K562 (cell line): ENCODE measurements around the gene CD52. TPM values are rescaled to one million over a fixed set of nuclear protein-coding genes. Genes with fewer than 3 reads are reported as not detected.

Experiments used
- ATAC-seq: fragments of 200-7000 bp; cut with Tn5 transposase; 3 replicates; pipeline ENCODE4 v1.9.1; 2020; ENCODE audit warnings: moderate library complexity
- BruUV-seq: library from RNA; stranded (reverse); fragments of 400-500 nt; replicated peaks from 2 replicates; lab custom pipeline; 2021; lab: Mats Ljungman, UMichigan
- CTCF ChIA-PET: fragments of 300-600 bp; formaldehyde crosslinking; extraction: SDS; loops from one replicate; lab custom pipeline; 2021; ENCODE audit warnings: low intra/inter-chr PET ratio; lab: Yijun Ruan, JAX
- POLR2A ChIA-PET: fragments of 300-600, 350-650 bp; sonication (Branson Sonifier 250); formaldehyde crosslinking; extraction: SDS; loops from one replicate; lab custom pipeline; 2021; ENCODE audit warnings: antibody characterized with exemption, inconsistent platforms; lab: Yijun Ruan, JAX
- DNase-seq, 4 experiments: peaks; one replicate each; pipeline versions ENCODE4 v3.0.0 to v3.0.0-alpha.2; 2011 to 2018; ENCODE audit warnings: low spot score in 3 of 4, mixed read lengths in 3 of 4; ENCODE audit errors: extremely low read depth in 1 of 4
- FAIRE-seq: peaks from 2 replicates; lab custom pipeline; 2011; peaks lifted over from hg19 to GRCh38; lab: Jason Lieb, UNC
- H2AFZ ChIP-seq: 2 replicates; pipeline ENCODE4 v1.6.0; 2011; ENCODE audit warnings: low read depth, low read length, control low read depth, inconsistent platforms
- H3K27ac ChIP-seq: fragments of 200-600 bp; 3 replicates; pipeline ENCODE4 v1.8.0; 2011; ENCODE audit warnings: low read depth, mild to moderate bottlenecking, control low read depth, inconsistent platforms, low read length, moderate library complexity, mixed read lengths; ENCODE audit errors: extremely low read depth
- H3K27me3 ChIP-seq, 2 experiments: fragments of 300-600 bp in 1 of 2; 2 replicates in 1 of 2; 3 replicates in 1 of 2; pipeline versions ENCODE4 v1.6.0 to v1.8.0; 2011; ENCODE audit warnings: inconsistent platforms in 2 of 2, low read length in 2 of 2, mild to moderate bottlenecking in 1 of 2, mixed read lengths in 1 of 2, moderate library complexity in 1 of 2; ENCODE audit not compliant: control insufficient read depth in 2 of 2, insufficient read depth in 2 of 2
- H3K36me3 ChIP-seq: fragments of 300-600 bp; 3 replicates; pipeline ENCODE4 v1.8.0; 2011; ENCODE audit warnings: mild to moderate bottlenecking, low read length, inconsistent platforms; ENCODE audit not compliant: control insufficient read depth, insufficient read depth
- H3K4me1 ChIP-seq, 2 experiments: fragments of 200-600 bp in 1 of 2; replicated peaks in 1 of 2; 2 replicates in 1 of 2; 3 replicates in 1 of 2; pipeline versions ENCODE4 v1.5.1 to v1.8.0; 2011; ENCODE audit warnings: inconsistent platforms in 2 of 2, low read length in 2 of 2, mild to moderate bottlenecking in 1 of 2, mixed read lengths in 1 of 2, moderate library complexity in 1 of 2; ENCODE audit not compliant: control insufficient read depth in 2 of 2, insufficient read depth in 2 of 2
- H3K4me2 ChIP-seq: 2 replicates; pipeline ENCODE4 v1.6.1; 2011; ENCODE audit warnings: low read length, control low read depth, inconsistent platforms, mixed read lengths; ENCODE audit not compliant: insufficient read depth
- H3K4me3 ChIP-seq: fragments of 200-600 bp; sonication (generic), shearing (Covaris generic); 2 replicates; pipeline ENCODE4 v1.5.1; 2016; ENCODE audit warnings: control low read depth, inconsistent platforms
- H3K79me2 ChIP-seq: fragments of 200-600 bp; 3 replicates; pipeline ENCODE4 v1.8.0; 2011; ENCODE audit warnings: low read length, inconsistent platforms; ENCODE audit not compliant: control insufficient read depth, insufficient read depth
- H3K9ac ChIP-seq, 2 experiments: 2 replicates each; pipeline versions ENCODE4 v1.6.0 to v1.6.1; 2011; ENCODE audit warnings: low read depth in 2 of 2, low read length in 2 of 2, control low read depth in 1 of 2, inconsistent platforms in 1 of 2, mild to moderate bottlenecking in 1 of 2, mixed read lengths in 1 of 2; ENCODE audit not compliant: insufficient read depth in 1 of 2
- H3K9me1 ChIP-seq: one replicate; pipeline ENCODE4 v1.6.0; 2011; ENCODE audit warnings: inconsistent platforms, mild to moderate bottlenecking, low read length, moderate library complexity; ENCODE audit not compliant: control insufficient read depth, insufficient read depth
- H3K9me3 ChIP-seq: replicated peaks from 2 replicates; pipeline ENCODE4 v1.5.1; 2011; ENCODE audit warnings: low read depth, low read length, inconsistent platforms; ENCODE audit not compliant: control insufficient read depth, insufficient read depth
- H4K20me1 ChIP-seq: replicated peaks from 2 replicates; pipeline ENCODE4 v1.6.1; 2011; ENCODE audit warnings: low read length, inconsistent platforms, mixed read lengths; ENCODE audit not compliant: control insufficient read depth, insufficient read depth
- ARNT ChIP-seq, 2 experiments: fragments of 450-650 bp; IDR thresholded peaks; 2 replicates each; pipeline ENCODE4 v1.6.1; 2016; ENCODE audit warnings: mild to moderate bottlenecking in 1 of 2
- C11orf30 ChIP-seq: fragments of 450-650 bp; IDR thresholded peaks from 2 replicates; pipeline ENCODE4 v1.6.1; 2016; ENCODE audit warnings: low read depth, mild to moderate bottlenecking
- KAT2B ChIP-seq: IDR thresholded peaks from one replicate; pipeline ENCODE4 v1.6.1; 2012; ENCODE audit warnings: low read depth, mild to moderate bottlenecking, control low read depth, inconsistent platforms, low read length, moderate library complexity
- LCOR ChIP-seq: sonication (generic); formaldehyde crosslinking; IDR thresholded peaks from 2 replicates; pipeline ENCODE4 v1.8.0; 2022; ENCODE audit warnings: mild to moderate bottlenecking, missing genetic modification reagents
- MCM7 ChIP-seq, 2 experiments: fragments of 450-650 bp; IDR thresholded peaks; 2 replicates each; pipeline ENCODE4 v1.6.1; 2016 to 2018
- NUFIP1 ChIP-seq: fragments of 450-650 bp; IDR thresholded peaks from 2 replicates; pipeline ENCODE4 v1.6.1; 2018; ENCODE audit not compliant: partially characterized antibody
- RB1 ChIP-seq: fragments of 450-650 bp; IDR thresholded peaks from 2 replicates; pipeline ENCODE4 v1.6.1; 2017; ENCODE audit warnings: low read depth, mild to moderate bottlenecking
- RBBP5 ChIP-seq: fragments of 200-600 bp; sonication (generic); IDR thresholded peaks from 2 replicates; pipeline ENCODE4 v1.6.1; 2012; ENCODE audit warnings: borderline replicate concordance, mild to moderate bottlenecking, low read length, control low read depth, inconsistent platforms; ENCODE audit not compliant: insufficient read depth, poor library complexity, severe bottlenecking
- RBM22 ChIP-seq: fragments of 200-400 bp; formaldehyde crosslinking; IDR thresholded peaks from 2 replicates; pipeline ENCODE4 v1.6.1; 2018; ENCODE audit warnings: low read length, low read depth; ENCODE audit not compliant: poor library complexity, severe bottlenecking
- RCOR1 ChIP-seq, 2 experiments: IDR thresholded peaks; 2 replicates each; pipeline ENCODE4 v1.6.1; 2012; ENCODE audit warnings: low read depth in 2 of 2, low read length in 2 of 2, borderline replicate concordance in 1 of 2, improper control_type of control experiment in 1 of 2
- SMC3 ChIP-seq: conservative IDR thresholded peaks from 2 replicates; pipeline ENCODE4 v1.6.1; 2011; ENCODE audit warnings: low read depth, low read length, improper control_type of control experiment; ENCODE audit not compliant: insufficient read depth
- TRIM28 ChIP-seq: fragments of 450-650 bp; IDR thresholded peaks from 2 replicates; pipeline ENCODE4 v1.6.1; 2017
- ZNF124 ChIP-seq: sonication (generic); formaldehyde crosslinking; IDR thresholded peaks from 2 replicates; pipeline ENCODE4 v1.8.1; 2022; ENCODE audit warnings: missing genetic modification reagents
- ZNF263 ChIP-seq: sonication (generic); formaldehyde crosslinking; IDR thresholded peaks from 2 replicates; pipeline ENCODE4 v1.8.0; 2022; ENCODE audit warnings: mild to moderate bottlenecking, missing genetic modification reagents, borderline replicate concordance
- ZNF785 ChIP-seq: fragments of 250-450 bp; sonication (Bioruptor Pico); IDR thresholded peaks from 2 replicates; pipeline ENCODE4 v1.4.0; 2020; ENCODE audit warnings: mild to moderate bottlenecking
- WGBS: fragments of 100-300 bp; shearing (Covaris generic); methylation state at CpG from one replicate; pipeline ENCODE4 v1.1.6; 2016; ENCODE audit warnings: low coverage, mixed read lengths; ENCODE audit not compliant: insufficient coverage; ENCODE audit errors: missing lambda C conversion rate; 5-methylcytosine and 5-hydroxymethylcytosine counted together
- in situ Hi-C: fragments of 300-500 bp; cut with MboI; formaldehyde crosslinking; loops from 4 replicates; pipeline ENCODE4 v1.15.0; 2018; ENCODE audit warnings: inconsistent platforms, mixed read lengths
- intact Hi-C: fragments of 100-400 bp; cut with micrococcal nuclease; formaldehyde crosslinking; loops from 2 replicates; pipeline ENCODE4 v1.14.2; 2022
- polyA plus RNA-seq, 8 experiments: library from polyadenylated mRNA; depleted of rRNA in 4 of 8; stranded (reverse) in 5 of 8; unstranded in 3 of 8; fragments of >200 nt; fragmentation: Nextera tagmentation in 2 of 8; fragmentation: Illumina TruSeq in 1 of 8; extraction: Ambion mirVana in 2 of 8; extraction: Trizol in 1 of 8; gene quantifications; 2 replicates each; pipeline versions ENCODE4 v1.2.1 to v1.2.3, GENCODE V29; 2011 to 2014; ENCODE audit warnings: inconsistent platforms in 1 of 8, missing spikeins in 1 of 8
- total RNA-seq, 7 experiments: library from RNA; depleted of rRNA in 6 of 7; stranded (reverse); fragments of >200 nt in 6 of 7; fragmentation: Illumina TruSeq in 2 of 7; extraction: Trizol in 2 of 7; gene quantifications; 2 replicates each; pipeline versions ENCODE4 v1.2.1 to v1.2.3, GENCODE V29; 2011 to 2021; ENCODE audit warnings: low replicate concordance in 1 of 7
- TF ChIP-seq, protein P1 (sequence below): sonication (generic); formaldehyde crosslinking; IDR thresholded peaks from 2 replicates; pipeline ENCODE4 v1.8.0; 2022; ENCODE audit warnings: mild to moderate bottlenecking, missing genetic modification reagents
- TF ChIP-seq, protein P2 (sequence below): fragments of 450-650 bp; IDR thresholded peaks from 2 replicates; pipeline ENCODE4 v1.6.1; 2017; ENCODE audit warnings: antibody characterized with exemption, mild to moderate bottlenecking

CD52 gene
- total and polyA plus RNA-seq, 9 of the 15 experiments (the other 6 are each of a cell fraction or from before 2014, with no cell fraction given): 34.9 to 488 (median 173) TPM

DNA sequence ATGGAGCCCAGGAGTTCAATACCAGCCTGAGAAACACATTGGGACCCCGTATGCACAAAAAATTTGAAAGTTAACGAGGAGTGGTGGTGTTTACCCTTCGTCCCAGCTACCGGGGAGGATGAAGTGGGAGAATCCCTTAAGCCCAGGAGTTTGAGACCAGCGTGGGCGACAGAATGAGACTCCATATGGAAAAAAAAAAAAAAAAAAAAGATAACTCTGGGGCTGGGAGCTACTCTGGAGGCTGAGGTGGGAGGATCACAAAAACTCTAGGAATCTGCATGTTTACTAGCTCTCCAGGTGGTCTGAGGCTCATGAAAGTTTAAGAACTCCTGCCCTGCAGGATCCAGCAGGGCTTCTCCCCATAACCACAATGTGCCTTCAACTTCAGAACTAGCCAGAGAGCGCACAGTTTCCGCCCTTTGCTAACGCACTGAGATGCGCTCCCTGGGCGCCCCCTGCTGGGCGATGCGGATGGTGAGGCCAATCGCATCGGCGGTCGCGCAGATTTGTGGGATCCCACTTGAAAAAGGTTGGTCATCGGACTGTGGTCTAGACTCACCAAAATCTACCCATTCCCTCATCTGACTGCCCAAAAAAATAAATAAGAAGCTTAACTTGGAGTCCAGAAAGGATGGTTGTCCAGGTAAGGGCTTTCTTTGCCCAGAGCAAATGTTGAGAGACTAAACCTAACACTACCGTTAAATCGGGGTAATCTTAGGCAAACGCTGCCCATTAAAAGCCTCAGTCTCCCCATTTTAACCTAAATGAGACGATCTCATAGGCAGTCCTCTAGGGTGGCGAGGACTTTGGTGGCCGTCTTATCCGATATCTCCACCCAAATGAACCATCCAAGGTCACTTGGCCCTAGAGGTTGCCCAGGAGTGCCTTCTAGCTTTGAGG lies 46.0 kb downstream of the CD52 start:
- intact Hi-C loops: loop anchor here (1.0 to 2.0 kb wide), 3 partner anchors 35 to 76 kb away; no protein-coding TSS in a partner anchor
- Histone ChIP-seq H3K4me2 (no peak overlapping the region; the same call in 1 of the 2 replicates), H2AFZ (peak overlapping the region; percentile 79), H3K36me3 (no peaks in the 10 kb centered on the region), H3K9ac (no peak overlapping the region; a peak in 2 of 4 replicates), H3K79me2 (no peaks in the 10 kb centered on the region), H3K27me3 (no peaks in the 10 kb centered on the region; a peak in 1 of 5 replicates), H3K4me3 (no peak overlapping the region), H4K20me1 (no peaks in the 10 kb centered on the region), H3K9me3 (no peaks in the 10 kb centered on the region), H3K27ac (no peak overlapping the region), H3K9me1 (no peaks in the 10 kb centered on the region), H3K4me1 (peaks cover 4 to 34% of the 10 kb centered on the region in 2 experiments; a peak in 4 of 5 replicates)
- BruUV-seq: no TSS peak
- peak; percentile 95 for FAIRE-seq
- 16% methylated on average over 26 of the region's 26 CpGs for WGBS
- ChIA-PET POLR2A (interaction anchor here (0.6 to 2.1 kb wide), 5 partner anchors 10 to 91 kb away, joined by 3 to 14 read pairs (median 5); partner anchors contain the start of gene CRYBG2), CTCF (interaction anchor here (0.7 to 2.6 kb wide), 6 partner anchors 15 to 196 kb away, joined by 3 to 20 read pairs (median 4); partner anchors contain the start of gene SH3BGRL3)
- in situ Hi-C loops: no loop called here
- peak; percentile 96 for ATAC-seq
- DNase-seq: peak; percentile 88 to 95 (median 90)
- TF ChIP-seq ZNF124 (CRISPR knock-in tag) (no peak), ARNT (IDR thresholded peaks at IDR 0.05) (no peak), ZNF785 (CRISPR knock-in tag) (no peak), RBM22 (no peak), RBBP5 (no peak), NUFIP1 (no peak), SMC3 (peak; percentile 96), RB1 (peak; percentile 94), MCM7 (IDR thresholded peaks at IDR 0.05) (no peak), C11orf30 (no peak), KAT2B (no peak), LCOR (CRISPR knock-in tag) (peak; percentile 59; the same call in 1 of the 2 replicates), ZNF263 (CRISPR knock-in tag) (no peak), TRIM28 (no peak), RCOR1 (IDR thresholded peaks at IDR 0.05; ENCODE audit: borderline replicate concordance in 1 of 2, low read depth in 2 of 2, low read length in 2 of 2) (peak; percentile 68 to 90; a peak in 3 of 4 replicates)
- TF ChIP-seq, protein P1, sequence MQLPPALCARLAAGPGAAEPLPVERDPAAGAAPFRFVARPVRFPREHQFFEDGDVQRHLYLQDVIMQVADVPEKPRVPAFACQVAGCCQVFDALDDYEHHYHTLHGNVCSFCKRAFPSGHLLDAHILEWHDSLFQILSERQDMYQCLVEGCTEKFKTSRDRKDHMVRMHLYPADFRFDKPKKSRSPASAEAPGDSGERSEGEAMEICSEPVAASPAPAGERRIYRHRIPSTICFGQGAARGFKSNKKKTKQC (CRISPR knock-in tag): no peak
- TF ChIP-seq, protein P2, sequence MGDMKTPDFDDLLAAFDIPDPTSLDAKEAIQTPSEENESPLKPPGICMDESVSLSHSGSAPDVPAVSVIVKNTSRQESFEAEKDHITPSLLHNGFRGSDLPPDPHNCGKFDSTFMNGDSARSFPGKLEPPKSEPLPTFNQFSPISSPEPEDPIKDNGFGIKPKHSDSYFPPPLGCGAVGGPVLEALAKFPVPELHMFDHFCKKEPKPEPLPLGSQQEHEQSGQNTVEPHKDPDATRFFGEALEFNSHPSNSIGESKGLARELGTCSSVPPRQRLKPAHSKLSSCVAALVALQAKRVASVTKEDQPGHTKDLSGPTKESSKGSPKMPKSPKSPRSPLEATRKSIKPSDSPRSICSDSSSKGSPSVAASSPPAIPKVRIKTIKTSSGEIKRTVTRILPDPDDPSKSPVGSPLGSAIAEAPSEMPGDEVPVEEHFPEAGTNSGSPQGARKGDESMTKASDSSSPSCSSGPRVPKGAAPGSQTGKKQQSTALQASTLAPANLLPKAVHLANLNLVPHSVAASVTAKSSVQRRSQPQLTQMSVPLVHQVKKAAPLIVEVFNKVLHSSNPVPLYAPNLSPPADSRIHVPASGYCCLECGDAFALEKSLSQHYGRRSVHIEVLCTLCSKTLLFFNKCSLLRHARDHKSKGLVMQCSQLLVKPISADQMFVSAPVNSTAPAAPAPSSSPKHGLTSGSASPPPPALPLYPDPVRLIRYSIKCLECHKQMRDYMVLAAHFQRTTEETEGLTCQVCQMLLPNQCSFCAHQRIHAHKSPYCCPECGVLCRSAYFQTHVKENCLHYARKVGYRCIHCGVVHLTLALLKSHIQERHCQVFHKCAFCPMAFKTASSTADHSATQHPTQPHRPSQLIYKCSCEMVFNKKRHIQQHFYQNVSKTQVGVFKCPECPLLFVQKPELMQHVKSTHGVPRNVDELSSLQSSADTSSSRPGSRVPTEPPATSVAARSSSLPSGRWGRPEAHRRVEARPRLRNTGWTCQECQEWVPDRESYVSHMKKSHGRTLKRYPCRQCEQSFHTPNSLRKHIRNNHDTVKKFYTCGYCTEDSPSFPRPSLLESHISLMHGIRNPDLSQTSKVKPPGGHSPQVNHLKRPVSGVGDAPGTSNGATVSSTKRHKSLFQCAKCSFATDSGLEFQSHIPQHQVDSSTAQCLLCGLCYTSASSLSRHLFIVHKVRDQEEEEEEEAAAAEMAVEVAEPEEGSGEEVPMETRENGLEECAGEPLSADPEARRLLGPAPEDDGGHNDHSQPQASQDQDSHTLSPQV: peak; percentile 73
